Fibroblast of lung (primary cell): Measurements from ENCODE around the gene SLC22A5.

ENCODE experiments used
- EZH2 ChIP-seq: IDR thresholded peaks from 2 replicates; pipeline ENCODE4 v1.5.1; 2012; ENCODE audit warnings: low read length, control low read depth, mild to moderate bottlenecking; ENCODE audit errors: missing control alignments
- TF ChIP-seq, protein P1 (sequence below), 2 donors: IDR thresholded peaks in 1 of 2; conservative IDR thresholded peaks in 1 of 2; 1 replicate in 1 of 2; 2 replicates in 1 of 2; pipeline ENCODE4 v1.5.1; 2011 to 2012; ENCODE audit warnings: low read length in 2 of 2, control low read depth in 1 of 2, inconsistent platforms in 1 of 2, low read depth in 1 of 2, mild to moderate bottlenecking in 1 of 2

GRCh38 chr5:132418881-132419280, 49.4 kb downstream of the SLC22A5 start:
- TF ChIP-seq, protein P1, sequence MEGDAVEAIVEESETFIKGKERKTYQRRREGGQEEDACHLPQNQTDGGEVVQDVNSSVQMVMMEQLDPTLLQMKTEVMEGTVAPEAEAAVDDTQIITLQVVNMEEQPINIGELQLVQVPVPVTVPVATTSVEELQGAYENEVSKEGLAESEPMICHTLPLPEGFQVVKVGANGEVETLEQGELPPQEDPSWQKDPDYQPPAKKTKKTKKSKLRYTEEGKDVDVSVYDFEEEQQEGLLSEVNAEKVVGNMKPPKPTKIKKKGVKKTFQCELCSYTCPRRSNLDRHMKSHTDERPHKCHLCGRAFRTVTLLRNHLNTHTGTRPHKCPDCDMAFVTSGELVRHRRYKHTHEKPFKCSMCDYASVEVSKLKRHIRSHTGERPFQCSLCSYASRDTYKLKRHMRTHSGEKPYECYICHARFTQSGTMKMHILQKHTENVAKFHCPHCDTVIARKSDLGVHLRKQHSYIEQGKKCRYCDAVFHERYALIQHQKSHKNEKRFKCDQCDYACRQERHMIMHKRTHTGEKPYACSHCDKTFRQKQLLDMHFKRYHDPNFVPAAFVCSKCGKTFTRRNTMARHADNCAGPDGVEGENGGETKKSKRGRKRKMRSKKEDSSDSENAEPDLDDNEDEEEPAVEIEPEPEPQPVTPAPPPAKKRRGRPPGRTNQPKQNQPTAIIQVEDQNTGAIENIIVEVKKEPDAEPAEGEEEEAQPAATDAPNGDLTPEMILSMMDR (conservative IDR thresholded peaks at IDR 0.05 in 1 of 2, IDR thresholded peaks at IDR 0.05 in 1 of 2; ENCODE audit: low read depth in 1 of 2, low read length in 2 of 2), result no peak
- TF ChIP-seq EZH2, result no peak
